Activated CD8-positive, alpha-beta T cell treated with anti-CD3 and anti-CD28 coated beads for 36 hours (primary cell): ENCODE data around the gene ZC3H18. TPM values are rescaled to one million over a fixed set of nuclear protein-coding genes. Genes with fewer than 3 reads are reported as not detected.

Source experiments
- ATAC-seq: fragments of 200-7000 bp; cut with Tn5 transposase; one replicate; pipeline ENCODE4 v1.10.0; 2021; ENCODE audit warnings: mild to moderate bottlenecking, moderate library complexity
- CTCF ChIA-PET: fragments of 350-600 bp; sonication (Branson Sonifier 250); formaldehyde crosslinking; loops from one replicate; lab custom pipeline; 2021; ENCODE audit warnings: antibody characterized with exemption; lab: Charles Lee
- POLR2A ChIA-PET: fragments of 350-600 bp; sonication (Branson Sonifier 250); formaldehyde crosslinking; loops from one replicate; lab custom pipeline; 2021; ENCODE audit warnings: antibody characterized with exemption; lab: Charles Lee
- DNase-seq: peaks from one replicate; pipeline ENCODE4 v3.0.0-alpha.2; 2020
- H3K27ac Mint-ChIP-seq: one replicate; pipeline ENCODE4 v1.8.0; 2021; ENCODE audit warnings: mild to moderate bottlenecking, mixed read lengths
- H3K27me3 Mint-ChIP-seq: one replicate; pipeline ENCODE4 v1.8.0; 2021; ENCODE audit warnings: mixed read lengths
- H3K36me3 Mint-ChIP-seq: one replicate; pipeline ENCODE4 v1.8.0; 2021; ENCODE audit warnings: low read depth, mixed read lengths
- H3K4me1 Mint-ChIP-seq: one replicate; pipeline ENCODE4 v1.8.0; 2021; ENCODE audit warnings: low read depth, mixed read lengths
- H3K4me3 Mint-ChIP-seq: one replicate; pipeline ENCODE4 v1.8.0; 2021; ENCODE audit warnings: mild to moderate bottlenecking, moderate library complexity, mixed read lengths
- H3K9me3 Mint-ChIP-seq: one replicate; pipeline ENCODE4 v1.8.0; 2021; ENCODE audit warnings: mixed read lengths
- intact Hi-C: fragments of 100-400 bp; cut with micrococcal nuclease; formaldehyde crosslinking; loops from one replicate; pipeline ENCODE4 v1.10.0; 2022
- total RNA-seq, 2 experiments: library from RNA; stranded (reverse); gene quantifications; one replicate each; pipeline ENCODE4 v1.2.3, GENCODE V29; 2021
- TF ChIP-seq, protein P1 (sequence below): fragments of 200-600 bp; IDR thresholded peaks from one replicate; pipeline ENCODE4 v1.8.0; 2022; ENCODE audit warnings: antibody characterized with exemption, mild to moderate bottlenecking

ZC3H18 gene
- total RNA-seq, 2 experiments from 2014 or later = 67.7 to 73.5 TPM

DNA sequence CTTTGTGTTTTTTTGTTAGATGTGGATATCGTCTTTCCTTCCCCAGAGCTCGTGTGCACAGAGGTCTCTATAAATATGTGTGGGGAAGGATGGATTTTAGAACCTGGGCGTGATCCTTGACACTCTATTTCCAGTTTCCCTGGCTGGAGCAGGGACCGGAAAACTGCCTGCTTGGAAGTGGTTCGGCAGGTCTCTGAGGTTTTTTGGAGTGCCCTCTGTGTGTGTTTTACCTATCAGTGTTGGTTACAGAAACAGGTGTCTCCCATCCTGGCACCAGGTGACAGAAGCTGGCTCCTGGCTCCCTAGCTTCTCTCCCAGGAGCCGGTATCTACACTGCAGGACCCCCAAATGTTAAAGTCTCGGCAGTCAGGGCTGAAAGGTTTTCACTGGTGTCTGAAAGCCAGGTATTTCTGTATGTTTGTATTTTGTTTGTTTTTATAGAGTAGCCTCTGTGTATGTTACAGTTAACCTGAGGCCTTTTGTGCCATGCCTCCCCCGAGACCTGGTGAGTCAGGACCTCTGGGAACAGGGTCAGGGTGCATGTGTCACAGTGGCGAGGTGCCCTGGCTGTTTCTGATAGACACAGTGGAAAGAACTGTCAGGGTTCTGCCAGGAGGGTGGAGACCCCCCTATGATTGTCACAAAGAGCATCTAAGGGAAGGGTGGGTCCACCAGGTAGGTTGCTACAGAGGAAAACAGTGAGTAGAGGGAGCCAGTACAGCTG lies 31.3 kb downstream of the ZC3H18 start:
- H3K4me3 Mint-ChIP-seq = no peak overlapping the region
- TF ChIP-seq, protein P1, sequence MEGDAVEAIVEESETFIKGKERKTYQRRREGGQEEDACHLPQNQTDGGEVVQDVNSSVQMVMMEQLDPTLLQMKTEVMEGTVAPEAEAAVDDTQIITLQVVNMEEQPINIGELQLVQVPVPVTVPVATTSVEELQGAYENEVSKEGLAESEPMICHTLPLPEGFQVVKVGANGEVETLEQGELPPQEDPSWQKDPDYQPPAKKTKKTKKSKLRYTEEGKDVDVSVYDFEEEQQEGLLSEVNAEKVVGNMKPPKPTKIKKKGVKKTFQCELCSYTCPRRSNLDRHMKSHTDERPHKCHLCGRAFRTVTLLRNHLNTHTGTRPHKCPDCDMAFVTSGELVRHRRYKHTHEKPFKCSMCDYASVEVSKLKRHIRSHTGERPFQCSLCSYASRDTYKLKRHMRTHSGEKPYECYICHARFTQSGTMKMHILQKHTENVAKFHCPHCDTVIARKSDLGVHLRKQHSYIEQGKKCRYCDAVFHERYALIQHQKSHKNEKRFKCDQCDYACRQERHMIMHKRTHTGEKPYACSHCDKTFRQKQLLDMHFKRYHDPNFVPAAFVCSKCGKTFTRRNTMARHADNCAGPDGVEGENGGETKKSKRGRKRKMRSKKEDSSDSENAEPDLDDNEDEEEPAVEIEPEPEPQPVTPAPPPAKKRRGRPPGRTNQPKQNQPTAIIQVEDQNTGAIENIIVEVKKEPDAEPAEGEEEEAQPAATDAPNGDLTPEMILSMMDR = no peak
- intact Hi-C loops = no loop called here
- CTCF ChIA-PET = no interaction called here
- POLR2A ChIA-PET = interaction anchor here (0.7 kb wide), 1 partner anchor 9 kb away, joined by 3 read pairs; no protein-coding TSS in a partner anchor
- DNase-seq (no peak), ATAC-seq (no peak)
- H3K27me3 Mint-ChIP-seq = no peaks in the 10 kb centered on the region
- H3K4me1 Mint-ChIP-seq = no peaks in the 10 kb centered on the region
- H3K9me3 Mint-ChIP-seq = no peaks in the 10 kb centered on the region
- H3K27ac Mint-ChIP-seq = peak overlapping the region; percentile 36
- peaks cover 28% of the 10 kb centered on the region for H3K36me3 Mint-ChIP-seq

GRCh38 chr16:88602091-88602490 lies 31.9 kb downstream of the ZC3H18 start:
- Mint-ChIP-seq H3K9me3 (no peaks in the 10 kb centered on the region), H3K27ac (no peak overlapping the region), H3K4me3 (no peak overlapping the region), H3K27me3 (no peaks in the 10 kb centered on the region), H3K4me1 (no peaks in the 10 kb centered on the region), H3K36me3 (peaks cover 28% of the 10 kb centered on the region)
- no peak for DNase-seq
- TF ChIP-seq, protein P1 = no peak
- ChIA-PET POLR2A (no interaction called here), CTCF (no interaction called here)
- intact Hi-C loops = no loop called here
- ATAC-seq = no peak

DNA sequence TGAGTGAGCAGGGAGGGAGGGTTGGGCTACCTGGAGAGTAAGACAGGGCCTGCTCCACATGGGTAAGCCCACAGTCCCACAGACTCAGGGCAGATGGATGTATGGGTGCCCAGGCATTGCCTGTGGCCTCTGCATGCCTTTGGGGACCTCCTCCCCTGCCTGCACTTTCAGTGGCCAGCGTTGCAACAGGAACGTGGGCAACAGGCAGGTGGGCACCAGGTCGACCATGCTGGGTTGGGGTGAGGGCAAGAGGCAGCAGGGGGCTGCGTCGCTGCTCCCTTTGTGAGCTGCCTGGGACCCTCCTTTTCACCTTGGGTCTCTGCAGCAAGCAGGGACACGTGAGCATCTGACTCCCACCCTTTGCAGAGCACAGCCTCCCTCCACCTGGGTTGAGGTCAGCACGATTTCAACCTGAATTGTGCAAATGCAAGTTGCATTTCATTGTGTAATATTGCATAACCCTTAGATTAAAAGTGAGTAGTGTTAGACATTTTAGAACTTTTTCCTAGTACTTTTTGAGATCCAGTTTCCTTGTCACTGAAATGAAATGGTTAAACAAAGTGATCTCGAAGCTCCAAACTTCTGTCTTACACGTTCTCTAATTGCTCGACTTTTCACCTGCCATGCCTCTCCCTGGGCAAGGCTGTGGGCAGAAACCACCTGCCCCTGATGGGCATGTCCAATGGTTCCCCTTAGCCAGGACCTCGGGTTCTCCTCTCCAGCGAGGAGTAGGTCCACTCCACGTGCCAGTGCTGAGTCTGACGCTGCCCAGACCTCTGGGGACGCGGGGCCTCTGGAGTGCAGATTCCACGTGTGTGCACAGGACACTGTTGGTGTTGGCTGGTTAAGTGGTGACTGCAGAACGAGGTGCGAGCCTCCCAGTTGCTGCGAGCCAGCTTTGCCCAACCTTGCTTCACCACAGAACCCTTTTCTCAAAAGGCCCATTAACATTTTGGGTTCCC lies 35.3 kb downstream of the ZC3H18 start:
- no peak for DNase-seq
- TF ChIP-seq, protein P1 = no peak
- POLR2A ChIA-PET = no interaction called here
- H3K9me3 Mint-ChIP-seq = no peaks in the 10 kb centered on the region
- intact Hi-C loops = no loop called here
- CTCF ChIA-PET = no interaction called here
- H3K4me1 Mint-ChIP-seq = no peaks in the 10 kb centered on the region
- H3K36me3 Mint-ChIP-seq = peaks cover 28% of the 10 kb centered on the region
- no peak for ATAC-seq
- no peak overlapping the region for H3K4me3 Mint-ChIP-seq
- H3K27ac Mint-ChIP-seq = no peak overlapping the region
- H3K27me3 Mint-ChIP-seq = no peaks in the 10 kb centered on the region

GRCh38 chr16:88606148-88606757 lies 36.0 kb downstream of the ZC3H18 start:
- CTCF ChIA-PET = no interaction called here
- Mint-ChIP-seq H3K36me3 (peaks cover 25% of the 10 kb centered on the region), H3K9me3 (no peaks in the 10 kb centered on the region), H3K27me3 (no peaks in the 10 kb centered on the region), H3K4me3 (no peak overlapping the region), H3K4me1 (no peaks in the 10 kb centered on the region), H3K27ac (no peak overlapping the region)
- DNase-seq (no peak), ATAC-seq (no peak)
- intact Hi-C loops = no loop called here
- POLR2A ChIA-PET = no interaction called here
- TF ChIP-seq, protein P1 = no peak
